Measurements from ENCODE around the gene NDST1. TPM values are rescaled to one million over a fixed set of nuclear protein-coding genes. Genes with fewer than 3 reads are reported as not detected.
A peak's percentile ranks its signal among the peaks of the same experiment; 100 is the strongest.

Gene NDST1
- total and polyA plus RNA-seq, 10 of the 15 experiments (the other 5 are each of a cell fraction or from before 2014, with no cell fraction given) = 0.20 to 53.5 (median 12.9) TPM

- no peak for TF ChIP-seq CUX1 (IDR thresholded peaks at IDR 0.05; ENCODE audit: insufficient replicate concordance, low read depth, low read length)
- TF ChIP-seq RAD51 (IDR thresholded peaks at IDR 0.05) = no peak
- no peak for TF ChIP-seq RB1 (IDR thresholded peaks at IDR 0.05; ENCODE audit: borderline replicate concordance)
- TF ChIP-seq WRNIP1 (IDR thresholded peaks at IDR 0.05; ENCODE audit: borderline replicate concordance, low read depth, low read length) = no peak
- no peak for TF ChIP-seq SMAD1 (IDR thresholded peaks at IDR 0.05; ENCODE audit: low read depth, partially characterized antibody)
- TF ChIP-seq, protein P1, sequence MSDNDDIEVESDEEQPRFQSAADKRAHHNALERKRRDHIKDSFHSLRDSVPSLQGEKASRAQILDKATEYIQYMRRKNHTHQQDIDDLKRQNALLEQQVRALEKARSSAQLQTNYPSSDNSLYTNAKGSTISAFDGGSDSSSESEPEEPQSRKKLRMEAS (IDR thresholded peaks at IDR 0.05; ENCODE audit: low read depth, low read length) = 0 out of 2 replicates have a peak, but pooled peaks have one; percentile 27
- TF ChIP-seq ELK1 (IDR thresholded peaks at IDR 0.05; ENCODE audit: low read depth, low read length) = no peak
- TF ChIP-seq, protein P2, sequence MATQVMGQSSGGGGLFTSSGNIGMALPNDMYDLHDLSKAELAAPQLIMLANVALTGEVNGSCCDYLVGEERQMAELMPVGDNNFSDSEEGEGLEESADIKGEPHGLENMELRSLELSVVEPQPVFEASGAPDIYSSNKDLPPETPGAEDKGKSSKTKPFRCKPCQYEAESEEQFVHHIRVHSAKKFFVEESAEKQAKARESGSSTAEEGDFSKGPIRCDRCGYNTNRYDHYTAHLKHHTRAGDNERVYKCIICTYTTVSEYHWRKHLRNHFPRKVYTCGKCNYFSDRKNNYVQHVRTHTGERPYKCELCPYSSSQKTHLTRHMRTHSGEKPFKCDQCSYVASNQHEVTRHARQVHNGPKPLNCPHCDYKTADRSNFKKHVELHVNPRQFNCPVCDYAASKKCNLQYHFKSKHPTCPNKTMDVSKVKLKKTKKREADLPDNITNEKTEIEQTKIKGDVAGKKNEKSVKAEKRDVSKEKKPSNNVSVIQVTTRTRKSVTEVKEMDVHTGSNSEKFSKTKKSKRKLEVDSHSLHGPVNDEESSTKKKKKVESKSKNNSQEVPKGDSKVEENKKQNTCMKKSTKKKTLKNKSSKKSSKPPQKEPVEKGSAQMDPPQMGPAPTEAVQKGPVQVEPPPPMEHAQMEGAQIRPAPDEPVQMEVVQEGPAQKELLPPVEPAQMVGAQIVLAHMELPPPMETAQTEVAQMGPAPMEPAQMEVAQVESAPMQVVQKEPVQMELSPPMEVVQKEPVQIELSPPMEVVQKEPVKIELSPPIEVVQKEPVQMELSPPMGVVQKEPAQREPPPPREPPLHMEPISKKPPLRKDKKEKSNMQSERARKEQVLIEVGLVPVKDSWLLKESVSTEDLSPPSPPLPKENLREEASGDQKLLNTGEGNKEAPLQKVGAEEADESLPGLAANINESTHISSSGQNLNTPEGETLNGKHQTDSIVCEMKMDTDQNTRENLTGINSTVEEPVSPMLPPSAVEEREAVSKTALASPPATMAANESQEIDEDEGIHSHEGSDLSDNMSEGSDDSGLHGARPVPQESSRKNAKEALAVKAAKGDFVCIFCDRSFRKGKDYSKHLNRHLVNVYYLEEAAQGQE (IDR thresholded peaks at IDR 0.05; ENCODE audit: low read depth, low read length) = no peak
- TF ChIP-seq GATAD2B (conservative IDR thresholded peaks at IDR 0.05; ENCODE audit: low read depth) = peak; percentile 86
- no peak for TF ChIP-seq NR2C2 (IDR thresholded peaks at IDR 0.05; ENCODE audit: borderline replicate concordance, control insufficient read depth, insufficient read length, low read depth)
- TF ChIP-seq KLF5 (IDR thresholded peaks at IDR 0.05; ENCODE audit: partially characterized antibody) = no peak
- TF ChIP-seq, protein P3, sequence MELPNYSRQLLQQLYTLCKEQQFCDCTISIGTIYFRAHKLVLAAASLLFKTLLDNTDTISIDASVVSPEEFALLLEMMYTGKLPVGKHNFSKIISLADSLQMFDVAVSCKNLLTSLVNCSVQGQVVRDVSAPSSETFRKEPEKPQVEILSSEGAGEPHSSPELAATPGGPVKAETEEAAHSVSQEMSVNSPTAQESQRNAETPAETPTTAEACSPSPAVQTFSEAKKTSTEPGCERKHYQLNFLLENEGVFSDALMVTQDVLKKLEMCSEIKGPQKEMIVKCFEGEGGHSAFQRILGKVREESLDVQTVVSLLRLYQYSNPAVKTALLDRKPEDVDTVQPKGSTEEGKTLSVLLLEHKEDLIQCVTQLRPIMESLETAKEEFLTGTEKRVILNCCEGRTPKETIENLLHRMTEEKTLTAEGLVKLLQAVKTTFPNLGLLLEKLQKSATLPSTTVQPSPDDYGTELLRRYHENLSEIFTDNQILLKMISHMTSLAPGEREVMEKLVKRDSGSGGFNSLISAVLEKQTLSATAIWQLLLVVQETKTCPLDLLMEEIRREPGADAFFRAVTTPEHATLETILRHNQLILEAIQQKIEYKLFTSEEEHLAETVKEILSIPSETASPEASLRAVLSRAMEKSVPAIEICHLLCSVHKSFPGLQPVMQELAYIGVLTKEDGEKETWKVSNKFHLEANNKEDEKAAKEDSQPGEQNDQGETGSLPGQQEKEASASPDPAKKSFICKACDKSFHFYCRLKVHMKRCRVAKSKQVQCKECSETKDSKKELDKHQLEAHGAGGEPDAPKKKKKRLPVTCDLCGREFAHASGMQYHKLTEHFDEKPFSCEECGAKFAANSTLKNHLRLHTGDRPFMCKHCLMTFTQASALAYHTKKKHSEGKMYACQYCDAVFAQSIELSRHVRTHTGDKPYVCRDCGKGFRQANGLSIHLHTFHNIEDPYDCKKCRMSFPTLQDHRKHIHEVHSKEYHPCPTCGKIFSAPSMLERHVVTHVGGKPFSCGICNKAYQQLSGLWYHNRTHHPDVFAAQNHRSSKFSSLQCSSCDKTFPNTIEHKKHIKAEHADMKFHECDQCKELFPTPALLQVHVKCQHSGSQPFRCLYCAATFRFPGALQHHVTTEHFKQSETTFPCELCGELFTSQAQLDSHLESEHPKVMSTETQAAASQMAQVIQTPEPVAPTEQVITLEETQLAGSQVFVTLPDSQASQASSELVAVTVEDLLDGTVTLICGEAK (IDR thresholded peaks at IDR 0.05; ENCODE audit: borderline replicate concordance) = no peak
- TF ChIP-seq NBN (IDR thresholded peaks at IDR 0.05) = peak; percentile 77
Observed at GRCh38 chr5:150461231-150461630, 46.7 kb upstream of the NDST1 start (continued).

Data from GM12878 (cell line).